ENCODE data around the gene PCGF2. TPM values are rescaled to one million over a fixed set of nuclear protein-coding genes. Genes with fewer than 3 reads are reported as not detected.
A peak's percentile ranks its signal among the peaks of the same experiment; 100 is the strongest.
"Not testable (repeated sequence)": the region's sequence is repeated elsewhere in the genome, so short reads cannot be mapped to it uniquely, and the experiment has no call there.

Gene PCGF2
- total RNA-seq (2014; rRNA removed; shearing (Covaris generic); ENCODE audit: low replicate concordance), result 0.88 and 7.0 TPM in 2 replicates

DNA sequence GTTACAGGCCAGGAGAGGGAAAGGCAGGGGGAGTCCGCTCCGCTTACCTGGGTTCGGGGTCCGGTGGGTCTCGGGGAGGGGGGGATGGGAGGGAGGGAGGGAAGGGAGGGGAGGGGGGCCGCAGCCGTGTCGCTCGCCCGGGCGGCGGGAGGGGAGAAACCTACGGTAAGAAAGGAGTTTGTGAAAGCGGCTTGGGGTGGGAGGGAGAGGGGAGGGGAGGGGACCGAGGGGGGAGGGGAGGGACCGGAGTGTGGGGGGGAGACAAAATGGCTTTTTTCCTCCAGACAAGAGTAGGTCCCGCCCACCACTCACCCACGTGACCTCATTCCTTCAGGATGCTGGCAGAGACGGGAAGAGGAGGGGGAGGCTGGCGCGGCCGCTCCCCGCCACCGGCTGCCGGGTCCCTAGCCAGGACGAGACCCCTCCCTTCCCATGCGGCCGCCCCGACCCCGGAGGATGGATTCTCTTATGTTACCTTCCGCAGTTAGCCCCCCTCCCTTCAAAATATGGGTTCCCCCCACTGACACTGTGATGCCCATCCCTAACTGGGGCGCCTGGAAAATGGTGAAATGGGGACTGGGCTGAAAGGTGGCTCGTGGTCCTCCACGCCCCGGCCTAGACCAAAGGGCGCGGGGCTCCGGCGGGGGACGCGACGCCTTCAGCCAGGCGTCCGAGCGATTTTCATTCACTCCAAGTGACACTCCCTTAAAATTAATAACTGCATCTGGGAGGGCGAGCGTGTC, at the start of gene PCGF2:
PCGF2 (minus strand) TSS at position 188 of the 743 bp plus-strand sequence. CDS start 7,934 bp downstream, outside the sequence.
- DNase-seq (ENCODE audit: low read depth), result peak; percentile 78
- in situ Hi-C loops (cut with HindIII; ENCODE audit: low pct_unique_long_range_greater_than_20kb, low sequenced_read_pairs), result no loop called here

- DNase-seq (ENCODE audit: low read depth), result no peak
- in situ Hi-C loops (cut with HindIII; ENCODE audit: low pct_unique_long_range_greater_than_20kb, low sequenced_read_pairs), result no loop called here
These were observed 49.7 kb upstream of the PCGF2 start for GRCh38 chr17:38797828-38798227.

DNA sequence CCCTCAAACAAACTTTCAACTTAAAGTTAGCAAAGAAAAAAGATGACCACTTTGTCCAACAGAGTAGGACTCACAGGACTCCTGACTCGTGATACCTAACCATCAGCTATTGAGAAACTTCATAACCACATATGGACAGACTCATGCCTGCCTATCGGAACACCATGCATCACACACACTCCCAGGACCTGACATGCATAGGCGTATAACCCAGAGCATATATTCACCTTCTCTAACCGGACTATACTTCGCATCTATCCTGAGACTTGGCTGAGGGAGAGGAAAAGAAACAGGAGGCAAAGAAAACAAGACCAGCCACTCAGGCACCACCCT, 49.0 kb upstream of the PCGF2 start:
- in situ Hi-C loops (cut with HindIII; ENCODE audit: low pct_unique_long_range_greater_than_20kb, low sequenced_read_pairs), result no loop called here
- DNase-seq (ENCODE audit: low read depth), result no peak

- DNase-seq (ENCODE audit: low read depth), result no peak
- in situ Hi-C loops (cut with HindIII; ENCODE audit: low pct_unique_long_range_greater_than_20kb, low sequenced_read_pairs), result no loop called here
These were observed 48.5 kb upstream of the PCGF2 start for GRCh38 chr17:38796451-38797157.

DNA sequence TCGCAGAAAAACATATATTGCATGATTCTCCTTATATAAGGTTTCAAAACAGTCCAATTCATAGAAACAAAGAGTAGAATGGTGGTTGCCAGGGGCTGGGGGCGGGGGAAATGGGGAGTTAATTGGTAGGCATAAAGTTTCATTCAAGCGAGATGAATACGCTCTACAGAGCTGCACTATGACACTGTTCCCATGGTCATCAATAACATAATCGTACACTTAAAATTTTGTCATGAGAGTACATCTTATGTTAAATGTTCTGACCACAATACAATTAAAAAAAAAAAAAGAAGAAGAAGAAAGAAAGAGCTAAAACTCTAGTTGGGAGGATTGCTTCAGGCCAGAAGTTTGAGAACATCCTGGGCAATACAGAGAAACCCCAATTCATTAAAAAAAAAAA, 46.1 kb upstream of the PCGF2 start:
- in situ Hi-C loops (cut with HindIII; ENCODE audit: low pct_unique_long_range_greater_than_20kb, low sequenced_read_pairs), result no loop called here
- no peak for DNase-seq (ENCODE audit: low read depth)

- no peak for DNase-seq (ENCODE audit: low read depth)
- in situ Hi-C loops (cut with HindIII; ENCODE audit: low pct_unique_long_range_greater_than_20kb, low sequenced_read_pairs), result no loop called here
These were observed 43.0 kb upstream of the PCGF2 start for GRCh38 chr17:38791162-38791561.

- DNase-seq (ENCODE audit: low read depth); in situ Hi-C loops (cut with HindIII; ENCODE audit: low pct_unique_long_range_greater_than_20kb, low sequenced_read_pairs): not testable (repeated sequence)
These were observed 42.1 kb upstream of the PCGF2 start for GRCh38 chr17:38790148-38790707.

DNA sequence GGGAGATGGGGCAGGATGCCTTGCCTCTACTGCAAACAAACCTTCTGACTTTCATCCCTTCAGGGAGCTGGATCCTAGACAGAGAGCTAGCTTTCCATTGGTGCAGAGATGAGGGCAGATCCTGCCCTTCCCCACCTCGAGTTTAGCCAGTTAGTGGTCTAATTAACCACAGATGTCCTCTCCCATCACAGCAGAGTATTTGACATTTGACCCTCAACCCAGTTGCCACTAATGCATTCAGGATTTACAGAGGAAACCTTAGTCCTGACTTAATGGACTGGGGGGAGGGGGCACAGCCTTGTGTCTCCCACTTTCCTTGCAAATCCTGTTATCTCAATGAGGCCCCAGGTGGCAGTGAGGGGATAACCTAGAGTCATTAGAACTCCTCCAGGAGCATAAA, 41.0 kb upstream of the PCGF2 start:
- in situ Hi-C loops (cut with HindIII; ENCODE audit: low pct_unique_long_range_greater_than_20kb, low sequenced_read_pairs), result no loop called here

GRCh38 chr17:38787999-38788398, 39.9 kb upstream of the PCGF2 start:
- DNase-seq (ENCODE audit: low read depth); in situ Hi-C loops (cut with HindIII; ENCODE audit: low pct_unique_long_range_greater_than_20kb, low sequenced_read_pairs): not testable (repeated sequence)

More for the DNA sequence above, 41.0 kb upstream of the PCGF2 start:
- no peak for DNase-seq (ENCODE audit: low read depth)

DNA sequence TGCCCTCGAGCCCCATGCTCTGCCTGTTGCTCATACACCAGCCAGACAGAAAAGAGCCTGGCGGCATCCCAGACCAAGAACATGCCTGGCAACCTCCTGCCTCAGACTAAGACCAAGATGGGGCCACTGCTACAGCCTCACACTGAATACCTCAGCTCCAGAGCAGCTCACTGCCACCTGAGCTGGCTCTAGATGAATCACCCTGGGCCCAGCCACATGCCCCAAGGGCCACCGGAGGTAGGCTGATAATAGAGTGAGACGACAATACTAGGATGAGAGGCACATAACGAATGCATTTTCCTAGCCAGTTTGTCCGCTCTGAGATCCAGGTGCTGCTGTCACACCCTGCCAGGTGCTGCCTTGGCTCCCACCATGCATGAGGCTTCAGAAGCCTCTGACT, 38.2 kb upstream of the PCGF2 start:
- DNase-seq (ENCODE audit: low read depth), result no peak
- in situ Hi-C loops (cut with HindIII; ENCODE audit: low pct_unique_long_range_greater_than_20kb, low sequenced_read_pairs), result no loop called here

DNA sequence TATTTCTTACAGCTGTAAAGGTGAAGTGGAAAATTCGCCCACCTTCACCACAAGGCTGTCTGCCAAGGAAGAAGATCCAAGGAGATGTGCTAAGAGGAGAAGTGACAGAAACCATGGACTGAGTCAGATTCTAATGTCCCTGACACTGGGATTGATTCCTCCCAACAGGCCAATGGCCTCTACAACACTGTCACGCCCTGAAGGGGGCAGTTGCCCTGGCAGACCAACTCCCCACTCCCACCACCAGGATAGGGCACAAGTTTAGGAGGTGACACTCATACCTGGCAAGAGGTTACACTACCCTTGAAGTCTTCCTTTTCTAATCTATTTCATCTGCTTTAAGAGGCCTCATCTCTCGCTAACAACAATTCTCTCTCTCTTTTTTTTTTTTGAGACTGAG, 35.1 kb upstream of the PCGF2 start:
- in situ Hi-C loops (cut with HindIII; ENCODE audit: low pct_unique_long_range_greater_than_20kb, low sequenced_read_pairs), result no loop called here

DNA sequence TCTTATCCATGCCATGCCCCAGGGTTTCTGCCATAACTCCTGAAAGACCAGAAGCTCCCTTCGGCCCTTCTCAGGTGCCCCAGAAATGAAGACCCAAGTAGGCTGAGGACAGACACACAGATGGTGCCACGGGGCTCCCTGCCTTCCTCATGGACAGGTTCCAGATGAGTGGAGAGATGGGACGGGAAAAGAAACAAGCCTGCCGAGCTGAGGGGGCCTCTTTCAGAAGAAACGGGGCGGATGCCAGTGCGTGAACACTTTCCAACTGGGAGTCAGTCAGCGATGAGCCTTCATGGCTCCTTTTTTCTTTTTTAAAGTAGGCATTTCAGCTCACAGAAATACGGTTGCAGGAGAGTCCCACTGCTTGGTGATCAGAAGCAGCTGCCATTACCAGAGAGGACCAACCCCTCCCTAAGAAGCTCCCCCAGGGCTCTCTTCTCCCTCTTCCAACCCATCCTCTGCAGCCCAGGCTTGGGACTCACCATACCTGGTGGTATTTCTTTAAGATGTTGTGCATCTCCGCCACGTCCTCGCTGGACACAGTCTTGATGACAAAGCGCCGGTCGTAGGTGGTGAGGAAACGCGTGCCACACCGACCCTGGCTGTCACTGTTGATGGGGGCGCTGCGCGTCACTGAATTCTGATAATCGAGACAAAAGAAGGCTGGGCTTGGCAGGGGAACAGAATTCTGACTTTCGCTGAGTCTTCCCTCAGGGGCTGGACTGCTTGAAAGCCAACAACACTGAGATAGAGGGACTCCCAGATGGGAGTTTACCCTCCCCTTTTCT, 32.0 kb upstream of the PCGF2 start:
- in situ Hi-C loops (cut with HindIII; ENCODE audit: low pct_unique_long_range_greater_than_20kb, low sequenced_read_pairs), result no loop called here

More for the DNA sequence above, 35.1 kb upstream of the PCGF2 start:
- DNase-seq (ENCODE audit: low read depth), result no peak

DNA sequence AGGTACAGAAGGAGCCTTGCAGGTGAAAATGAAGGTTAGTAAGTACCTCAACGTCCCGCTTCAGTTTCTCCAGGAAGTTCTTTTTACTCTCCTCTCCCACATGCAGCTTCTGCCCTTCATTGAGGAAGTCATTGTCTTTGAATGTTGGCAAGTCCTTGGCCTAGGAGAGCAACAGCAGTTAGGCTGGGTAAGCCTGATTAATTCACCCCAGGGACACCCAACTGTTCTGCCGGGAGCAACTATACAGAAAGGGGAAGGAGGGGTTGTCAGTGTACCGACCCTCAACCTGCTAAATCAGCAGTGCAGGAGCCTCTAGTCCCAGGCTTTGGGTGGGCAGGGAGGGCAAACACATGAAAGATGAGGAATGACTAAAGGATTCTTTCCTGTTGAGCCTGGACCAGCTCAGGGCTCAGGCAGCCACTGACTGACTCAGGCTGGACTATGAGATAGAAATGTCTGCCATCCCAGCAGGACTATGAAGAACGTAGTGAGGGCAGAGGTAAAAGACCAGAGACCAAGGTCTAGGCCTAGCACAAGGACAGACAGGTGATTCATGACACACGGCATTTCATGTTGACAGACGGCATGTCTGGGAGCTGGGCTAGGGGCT, 29.6 kb upstream of the PCGF2 start:
- in situ Hi-C loops (cut with HindIII; ENCODE audit: low pct_unique_long_range_greater_than_20kb, low sequenced_read_pairs), result no loop called here
- DNase-seq (ENCODE audit: low read depth), result no peak

More for the DNA sequence above, 32.0 kb upstream of the PCGF2 start:
- DNase-seq (ENCODE audit: low read depth), result no peak

- in situ Hi-C loops (cut with HindIII; ENCODE audit: low pct_unique_long_range_greater_than_20kb, low sequenced_read_pairs), result no loop called here
- no peak for DNase-seq (ENCODE audit: low read depth)
These were observed 25.1 kb upstream of the PCGF2 start for GRCh38 chr17:38773258-38773657.

DNA sequence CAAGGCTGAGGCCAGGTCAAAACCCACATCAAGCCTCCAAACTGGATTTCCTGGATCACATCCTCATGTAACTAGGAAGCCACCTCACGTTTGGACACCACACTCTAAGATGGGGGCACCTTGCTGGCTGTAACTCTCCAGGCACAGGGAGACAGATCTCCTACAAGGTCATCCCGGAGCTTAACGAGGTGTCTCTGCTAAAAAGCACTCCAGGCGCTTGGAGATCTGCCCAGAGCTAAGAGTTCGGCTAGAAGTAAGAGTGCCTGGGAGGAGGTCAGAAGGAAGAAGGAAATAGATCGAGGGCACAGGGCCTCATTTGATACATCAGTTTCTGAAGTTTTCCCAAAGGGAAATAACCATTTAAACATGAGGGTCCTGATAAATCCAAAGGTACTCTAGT, 20.3 kb upstream of the PCGF2 start:
- in situ Hi-C loops (cut with HindIII; ENCODE audit: low pct_unique_long_range_greater_than_20kb, low sequenced_read_pairs), result no loop called here
- DNase-seq (ENCODE audit: low read depth), result no peak

DNA sequence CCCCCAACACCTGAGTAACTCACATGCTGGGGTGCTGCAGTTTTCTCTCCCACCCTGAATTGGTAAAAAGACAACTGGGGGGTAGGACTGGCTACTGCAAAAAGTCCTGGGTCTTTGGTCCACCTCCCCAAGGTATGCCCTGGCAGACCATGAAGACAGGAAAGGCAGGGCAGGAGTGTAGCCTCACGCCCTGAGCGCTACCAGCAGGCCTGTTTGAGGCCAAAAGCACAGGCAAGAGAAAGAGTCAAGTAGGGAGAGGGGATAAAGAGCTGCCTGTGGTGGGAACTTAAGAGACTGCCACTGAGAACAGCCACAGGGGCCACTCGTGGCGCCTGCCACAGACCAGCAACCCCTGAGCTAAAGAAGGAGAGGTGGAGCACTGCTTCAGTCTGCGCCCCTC, 18.2 kb upstream of the PCGF2 start:
- DNase-seq (ENCODE audit: low read depth), result no peak
- in situ Hi-C loops (cut with HindIII; ENCODE audit: low pct_unique_long_range_greater_than_20kb, low sequenced_read_pairs), result no loop called here

DNA sequence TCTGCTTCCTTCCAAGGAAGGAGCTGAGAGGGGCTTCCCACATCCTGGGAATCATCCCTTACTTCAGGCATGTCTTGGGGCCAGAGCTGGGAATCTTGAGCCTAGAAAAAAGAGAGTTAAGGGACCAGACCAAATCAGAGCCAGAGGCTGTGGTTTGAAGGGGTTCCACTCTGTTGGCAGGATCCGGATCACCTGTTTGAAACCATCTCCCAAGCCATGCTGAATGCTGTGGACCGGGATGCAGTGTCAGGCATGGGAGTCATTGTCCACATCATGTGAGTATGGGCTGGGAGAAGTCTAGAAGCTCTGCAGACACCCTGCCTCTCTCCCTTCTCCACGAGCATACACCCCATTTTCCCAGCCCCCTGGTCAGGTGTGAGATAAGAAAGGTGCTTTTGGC, 14.1 kb upstream of the PCGF2 start:
- DNase-seq (ENCODE audit: low read depth), result no peak
- in situ Hi-C loops (cut with HindIII; ENCODE audit: low pct_unique_long_range_greater_than_20kb, low sequenced_read_pairs), result no loop called here

DNA sequence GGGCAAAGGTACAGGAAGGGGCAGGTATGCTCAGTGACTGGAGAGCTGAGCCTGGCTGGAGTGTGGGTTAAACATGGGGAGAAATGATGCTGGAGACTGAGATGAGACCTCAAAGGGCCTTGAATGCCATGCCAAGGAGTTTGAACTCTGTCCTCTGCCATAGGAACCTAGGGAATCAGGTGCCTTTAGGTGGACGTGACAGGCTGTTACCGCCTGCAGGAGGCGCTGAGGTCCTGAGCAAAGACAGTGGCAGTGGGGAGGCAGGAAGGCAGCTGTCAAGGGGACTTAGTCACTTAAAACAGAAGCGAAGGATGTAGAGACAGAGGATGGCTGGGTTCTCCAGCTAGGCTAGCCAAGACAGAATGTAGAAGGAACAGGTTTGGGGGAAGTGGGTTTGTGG, 13.5 kb upstream of the PCGF2 start:
- DNase-seq (ENCODE audit: low read depth), result peak; percentile 36

More for the DNA sequence above, 13.5 kb upstream of the PCGF2 start:
- in situ Hi-C loops (cut with HindIII; ENCODE audit: low pct_unique_long_range_greater_than_20kb, low sequenced_read_pairs), result no loop called here

Data from Caki2 (cell line).